HEK293 (cell line): ENCODE measurements around the gene GET3.

ENCODE experiments used
- AEBP2 ChIP-seq: fragments of 450-650 bp; formaldehyde crosslinking; IDR thresholded peaks from 2 replicates; pipeline ENCODE4 v1.5.1; 2016; ENCODE audit warnings: missing biosample characterization, missing genetic modification characterization, borderline replicate concordance
- BCL6B ChIP-seq: fragments of 450-650 bp; formaldehyde crosslinking; IDR thresholded peaks from 2 replicates; pipeline ENCODE4 v1.5.1; 2017; ENCODE audit warnings: missing biosample characterization, missing genetic modification characterization
- TSHZ1 ChIP-seq: fragments of 450-650 bp; formaldehyde crosslinking; IDR thresholded peaks from 2 replicates; pipeline ENCODE4 v1.5.1; 2016; ENCODE audit warnings: missing biosample characterization, missing genetic modification characterization, borderline replicate concordance
- ZNF132 ChIP-seq: fragments of 450-650 bp; formaldehyde crosslinking; IDR thresholded peaks from 2 replicates; pipeline ENCODE4 v1.5.1; 2017; ENCODE audit warnings: missing biosample characterization, missing genetic modification characterization, borderline replicate concordance
- ZNF155 ChIP-seq: fragments of 450-650 bp; formaldehyde crosslinking; IDR thresholded peaks from 2 replicates; pipeline ENCODE4 v1.5.1; 2016; ENCODE audit warnings: missing biosample characterization, missing genetic modification characterization
- ZNF157 ChIP-seq: fragments of 450-650 bp; formaldehyde crosslinking; IDR thresholded peaks from 2 replicates; pipeline ENCODE4 v1.5.1; 2016; ENCODE audit warnings: missing biosample characterization, missing genetic modification characterization
- ZNF169 ChIP-seq: fragments of 450-650 bp; formaldehyde crosslinking; IDR thresholded peaks from 2 replicates; pipeline ENCODE4 v1.5.1; 2016; ENCODE audit warnings: missing biosample characterization, missing genetic modification characterization
- ZNF274 ChIP-seq, 2 experiments: fragments of 200-500 bp in 1 of 2; fragments of 450-650 bp in 1 of 2; sonication (Bioruptor generic) in 1 of 2; formaldehyde crosslinking in 1 of 2; IDR thresholded peaks; 2 replicates each; pipeline versions ENCODE4 v1.5.1 to v1.6.1; 2014 to 2016; ENCODE audit warnings: borderline replicate concordance in 1 of 2, inconsistent platforms in 1 of 2, low read length in 1 of 2, missing biosample characterization in 1 of 2, missing genetic modification characterization in 1 of 2
- ZNF302 ChIP-seq: fragments of 450-650 bp; formaldehyde crosslinking; IDR thresholded peaks from 2 replicates; pipeline ENCODE4 v1.5.1; 2016; ENCODE audit warnings: missing biosample characterization, missing genetic modification characterization, low read depth
- ZNF433 ChIP-seq: fragments of 450-650 bp; formaldehyde crosslinking; IDR thresholded peaks from 2 replicates; pipeline ENCODE4 v1.5.1; 2016; ENCODE audit warnings: missing biosample characterization, missing genetic modification characterization, low read depth
- ZNF529 ChIP-seq: fragments of 450-650 bp; formaldehyde crosslinking; IDR thresholded peaks from 2 replicates; pipeline ENCODE4 v1.5.1; 2017; ENCODE audit warnings: missing genetic modification characterization, missing biosample characterization; ENCODE audit not compliant: insufficient replicate concordance
- TF ChIP-seq, protein P1 (sequence below): fragments of 450-650 bp; formaldehyde crosslinking; IDR thresholded peaks from 2 replicates; pipeline ENCODE4 v1.5.1; 2017; ENCODE audit warnings: missing biosample characterization, missing genetic modification characterization
- TF ChIP-seq, protein P2 (sequence below): fragments of 450-650 bp; formaldehyde crosslinking; IDR thresholded peaks from 2 replicates; pipeline ENCODE4 v1.5.1; 2016; ENCODE audit warnings: missing biosample characterization, missing genetic modification characterization, low read depth
- TF ChIP-seq, protein P3 (sequence below): fragments of 450-650 bp; formaldehyde crosslinking; IDR thresholded peaks from 2 replicates; pipeline ENCODE4 v1.5.1; 2016; ENCODE audit warnings: missing biosample characterization, missing genetic modification characterization, low read depth

Gene GET3

DNA sequence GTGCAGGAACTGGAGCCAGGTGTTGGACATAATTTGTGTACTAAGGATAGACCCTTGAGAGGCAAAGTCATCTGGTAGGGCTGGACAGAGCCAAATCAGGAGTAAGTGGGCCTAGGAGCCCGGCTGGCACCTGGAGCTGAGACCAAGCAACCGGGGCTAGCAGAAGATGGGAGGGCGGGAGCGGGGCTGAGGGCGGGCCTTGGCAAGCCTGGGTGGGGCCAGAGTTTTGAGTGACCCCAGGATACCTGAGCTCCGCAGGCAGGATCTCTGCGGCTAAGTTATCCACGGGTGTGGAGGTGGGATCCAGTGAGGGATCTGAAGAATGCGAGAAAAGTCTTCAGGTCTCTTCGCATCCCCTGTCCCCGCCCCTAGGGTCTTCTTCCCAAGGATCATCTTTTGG lies 29.9 kb downstream of the GET3 start (continued):
- TF ChIP-seq, protein P1, sequence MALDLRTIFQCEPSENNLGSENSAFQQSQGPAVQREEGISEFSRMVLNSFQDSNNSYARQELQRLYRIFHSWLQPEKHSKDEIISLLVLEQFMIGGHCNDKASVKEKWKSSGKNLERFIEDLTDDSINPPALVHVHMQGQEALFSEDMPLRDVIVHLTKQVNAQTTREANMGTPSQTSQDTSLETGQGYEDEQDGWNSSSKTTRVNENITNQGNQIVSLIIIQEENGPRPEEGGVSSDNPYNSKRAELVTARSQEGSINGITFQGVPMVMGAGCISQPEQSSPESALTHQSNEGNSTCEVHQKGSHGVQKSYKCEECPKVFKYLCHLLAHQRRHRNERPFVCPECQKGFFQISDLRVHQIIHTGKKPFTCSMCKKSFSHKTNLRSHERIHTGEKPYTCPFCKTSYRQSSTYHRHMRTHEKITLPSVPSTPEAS (tag by site-specific recombination): no peak
- TF ChIP-seq BCL6B (tag by site-specific recombination): no peak
- TF ChIP-seq, protein P2, sequence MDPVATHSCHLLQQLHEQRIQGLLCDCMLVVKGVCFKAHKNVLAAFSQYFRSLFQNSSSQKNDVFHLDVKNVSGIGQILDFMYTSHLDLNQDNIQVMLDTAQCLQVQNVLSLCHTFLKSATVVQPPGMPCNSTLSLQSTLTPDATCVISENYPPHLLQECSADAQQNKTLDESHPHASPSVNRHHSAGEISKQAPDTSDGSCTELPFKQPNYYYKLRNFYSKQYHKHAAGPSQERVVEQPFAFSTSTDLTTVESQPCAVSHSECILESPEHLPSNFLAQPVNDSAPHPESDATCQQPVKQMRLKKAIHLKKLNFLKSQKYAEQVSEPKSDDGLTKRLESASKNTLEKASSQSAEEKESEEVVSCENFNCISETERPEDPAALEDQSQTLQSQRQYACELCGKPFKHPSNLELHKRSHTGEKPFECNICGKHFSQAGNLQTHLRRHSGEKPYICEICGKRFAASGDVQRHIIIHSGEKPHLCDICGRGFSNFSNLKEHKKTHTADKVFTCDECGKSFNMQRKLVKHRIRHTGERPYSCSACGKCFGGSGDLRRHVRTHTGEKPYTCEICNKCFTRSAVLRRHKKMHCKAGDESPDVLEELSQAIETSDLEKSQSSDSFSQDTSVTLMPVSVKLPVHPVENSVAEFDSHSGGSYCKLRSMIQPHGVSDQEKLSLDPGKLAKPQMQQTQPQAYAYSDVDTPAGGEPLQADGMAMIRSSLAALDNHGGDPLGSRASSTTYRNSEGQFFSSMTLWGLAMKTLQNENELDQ (tag by site-specific recombination): no peak
- no peak for TF ChIP-seq ZNF157
- no peak for TF ChIP-seq ZNF155 (tag by site-specific recombination)
- TF ChIP-seq ZNF433 (tag by site-specific recombination): no peak
- TF ChIP-seq, protein P3, sequence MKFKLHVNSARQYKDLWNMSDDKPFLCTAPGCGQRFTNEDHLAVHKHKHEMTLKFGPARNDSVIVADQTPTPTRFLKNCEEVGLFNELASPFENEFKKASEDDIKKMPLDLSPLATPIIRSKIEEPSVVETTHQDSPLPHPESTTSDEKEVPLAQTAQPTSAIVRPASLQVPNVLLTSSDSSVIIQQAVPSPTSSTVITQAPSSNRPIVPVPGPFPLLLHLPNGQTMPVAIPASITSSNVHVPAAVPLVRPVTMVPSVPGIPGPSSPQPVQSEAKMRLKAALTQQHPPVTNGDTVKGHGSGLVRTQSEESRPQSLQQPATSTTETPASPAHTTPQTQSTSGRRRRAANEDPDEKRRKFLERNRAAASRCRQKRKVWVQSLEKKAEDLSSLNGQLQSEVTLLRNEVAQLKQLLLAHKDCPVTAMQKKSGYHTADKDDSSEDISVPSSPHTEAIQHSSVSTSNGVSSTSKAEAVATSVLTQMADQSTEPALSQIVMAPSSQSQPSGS (tag by site-specific recombination): no peak
- no peak for TF ChIP-seq ZNF169
- TF ChIP-seq ZNF274 (IDR thresholded peaks at IDR 0.05; ENCODE audit: low read length): no peak
- no peak for TF ChIP-seq ZNF274 (tag by site-specific recombination; IDR thresholded peaks at IDR 0.05; ENCODE audit: borderline replicate concordance)
- TF ChIP-seq AEBP2: no peak
- no peak for TF ChIP-seq TSHZ1 (tag by site-specific recombination)
- TF ChIP-seq ZNF302 (tag by site-specific recombination): no peak
- TF ChIP-seq ZNF529 (tag by site-specific recombination): no peak
- no peak for TF ChIP-seq ZNF132 (tag by site-specific recombination)
